IgD-negative memory B cell (primary cell): Measurements from ENCODE around the gene PDIA5. TPM values are rescaled to one million over a fixed set of nuclear protein-coding genes. Genes with fewer than 3 reads are reported as not detected.

Experiments
- H3K27ac Mint-ChIP-seq, 3 donors: one replicate each; pipeline ENCODE4 v1.8.0; 2020 to 2022; ENCODE audit warnings: mild to moderate bottlenecking in 3 of 3, mixed read lengths in 3 of 3, moderate library complexity in 1 of 3
- H3K27me3 Mint-ChIP-seq: one replicate; pipeline ENCODE4 v1.8.0; 2021; ENCODE audit warnings: mixed read lengths
- H3K36me3 Mint-ChIP-seq: one replicate; pipeline ENCODE4 v1.8.0; 2020; ENCODE audit warnings: mild to moderate bottlenecking, mixed read lengths
- H3K4me1 Mint-ChIP-seq, 3 donors: one replicate each; pipeline ENCODE4 v1.8.0; 2020 to 2022; ENCODE audit warnings: mixed read lengths in 3 of 3, mild to moderate bottlenecking in 1 of 3
- H3K4me3 Mint-ChIP-seq, 4 donors: one replicate each; pipeline ENCODE4 v1.8.0; 2020 to 2022; ENCODE audit warnings: mild to moderate bottlenecking in 4 of 4, mixed read lengths in 4 of 4, moderate library complexity in 3 of 4
- H3K9me3 Mint-ChIP-seq, 3 donors: one replicate each; pipeline ENCODE4 v1.8.0; 2020 to 2021; ENCODE audit warnings: mixed read lengths in 3 of 3, mild to moderate bottlenecking in 1 of 3
- polyA plus RNA-seq: library from polyadenylated mRNA; unstranded; fragments of 300-500 nt; fragmentation: Illumina TruSeq; gene quantifications from one replicate; pipeline ENCODE4 v1.2.3, GENCODE V29; 2021

PDIA5 gene
- polyA plus RNA-seq, 1 donor from 2014 or later: 4.2 TPM

GRCh38 chr3:123157209-123157597 lies 90.4 kb downstream of the PDIA5 start:
- no peaks in the 10 kb centered on the region for H3K27me3 Mint-ChIP-seq
- no peak overlapping the region for H3K27ac Mint-ChIP-seq
- peaks cover 5% of the 10 kb centered on the region for H3K36me3 Mint-ChIP-seq
- H3K4me3 Mint-ChIP-seq: no peak overlapping the region
- H3K9me3 Mint-ChIP-seq: no peaks in the 10 kb centered on the region
- peaks cover 0 to 4% (median 1%) of the 10 kb centered on the region in 3 donors for H3K4me1 Mint-ChIP-seq

GRCh38 chr3:123157598-123158287 lies 90.9 kb downstream of the PDIA5 start:
- H3K27ac Mint-ChIP-seq: no peak overlapping the region
- H3K4me1 Mint-ChIP-seq: peaks cover 0 to 4% (median 0%) of the 10 kb centered on the region in 3 donors
- peaks cover 8% of the 10 kb centered on the region for H3K36me3 Mint-ChIP-seq
- H3K9me3 Mint-ChIP-seq: no peaks in the 10 kb centered on the region
- H3K4me3 Mint-ChIP-seq: no peak overlapping the region
- H3K27me3 Mint-ChIP-seq: no peaks in the 10 kb centered on the region

DNA sequence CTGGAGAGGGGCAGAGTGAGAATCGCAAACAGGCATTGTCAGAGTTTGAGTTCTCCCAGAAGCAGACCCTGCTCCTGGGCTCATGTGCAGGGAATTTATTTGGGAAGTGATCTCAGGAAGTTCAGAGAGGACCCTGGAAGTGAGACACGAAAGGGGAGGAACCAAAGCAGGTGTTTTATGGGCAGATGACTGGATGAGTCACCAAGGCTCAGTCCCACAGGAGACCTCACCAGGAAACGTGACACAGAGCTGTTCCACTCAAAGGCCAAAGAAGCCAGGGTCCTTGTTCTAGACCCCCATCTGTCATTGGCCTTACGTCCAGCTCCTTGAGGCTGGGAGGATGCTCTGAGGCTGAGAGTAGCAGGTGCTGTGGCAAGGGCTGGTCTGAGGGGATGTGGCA lies 91.5 kb downstream of the PDIA5 start:
- Mint-ChIP-seq H3K36me3 (peaks cover 8% of the 10 kb centered on the region), H3K27ac (no peak overlapping the region), H3K4me1 (peaks cover 0 to 4% (median 0%) of the 10 kb centered on the region in 3 donors), H3K9me3 (no peaks in the 10 kb centered on the region), H3K4me3 (no peak overlapping the region), H3K27me3 (no peaks in the 10 kb centered on the region)

GRCh38 chr3:123158899-123159390 lies 92.1 kb downstream of the PDIA5 start:
- peaks cover 0 to 4% (median 0%) of the 10 kb centered on the region in 3 donors for H3K4me1 Mint-ChIP-seq

DNA sequence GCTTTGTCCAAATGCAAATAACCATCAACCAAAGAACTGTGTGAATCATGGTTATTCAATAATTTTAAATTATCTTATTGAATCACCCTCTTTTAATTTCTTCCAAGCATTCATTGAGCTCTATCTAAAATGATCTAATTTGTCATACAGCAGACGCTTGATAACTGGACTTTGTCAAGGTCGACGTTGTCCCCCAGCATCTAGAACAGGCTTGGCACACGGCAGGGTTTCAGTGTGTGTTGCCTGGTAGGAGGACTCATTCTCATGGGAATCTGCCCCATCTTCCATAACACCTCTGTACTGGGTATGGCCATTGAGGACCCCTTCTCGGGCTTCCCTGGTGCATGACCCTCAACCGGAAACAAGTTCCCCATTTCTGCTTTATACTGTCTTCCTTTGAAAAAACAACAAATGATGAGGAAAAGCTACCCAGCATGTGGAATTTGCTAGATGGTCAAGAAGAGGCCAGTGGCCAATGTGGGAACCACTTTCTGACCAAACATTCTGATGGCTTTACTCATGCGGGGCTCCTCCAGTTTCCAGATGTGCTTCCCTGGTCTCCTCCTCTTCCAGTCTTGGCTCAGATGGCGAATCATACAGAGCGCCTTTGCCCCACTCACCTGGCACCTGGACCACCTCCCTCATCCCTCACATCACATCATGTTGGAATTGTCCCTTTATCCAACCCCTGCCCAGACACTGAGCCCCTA lies 93.3 kb downstream of the PDIA5 start:
- H3K9me3 Mint-ChIP-seq: peaks cover 0 to 4% (median 3%) of the 10 kb centered on the region in 3 donors
- H3K4me3 Mint-ChIP-seq: no peak overlapping the region
- no peaks in the 10 kb centered on the region for H3K4me1 Mint-ChIP-seq
- no peak overlapping the region for H3K27ac Mint-ChIP-seq
- H3K36me3 Mint-ChIP-seq: peaks cover 16% of the 10 kb centered on the region
- no peaks in the 10 kb centered on the region for H3K27me3 Mint-ChIP-seq

More at GRCh38 chr3:123158899-123159390, 92.1 kb downstream of the PDIA5 start:
- Mint-ChIP-seq H3K4me3 (no peak overlapping the region), H3K27me3 (no peaks in the 10 kb centered on the region), H3K27ac (no peak overlapping the region), H3K9me3 (no peaks in the 10 kb centered on the region), H3K36me3 (peaks cover 12% of the 10 kb centered on the region)

- H3K9me3 Mint-ChIP-seq: peaks cover 0 to 5% (median 3%) of the 10 kb centered on the region in 3 donors
These were observed 94.3 kb downstream of the PDIA5 start for GRCh38 chr3:123161167-123161566.

DNA sequence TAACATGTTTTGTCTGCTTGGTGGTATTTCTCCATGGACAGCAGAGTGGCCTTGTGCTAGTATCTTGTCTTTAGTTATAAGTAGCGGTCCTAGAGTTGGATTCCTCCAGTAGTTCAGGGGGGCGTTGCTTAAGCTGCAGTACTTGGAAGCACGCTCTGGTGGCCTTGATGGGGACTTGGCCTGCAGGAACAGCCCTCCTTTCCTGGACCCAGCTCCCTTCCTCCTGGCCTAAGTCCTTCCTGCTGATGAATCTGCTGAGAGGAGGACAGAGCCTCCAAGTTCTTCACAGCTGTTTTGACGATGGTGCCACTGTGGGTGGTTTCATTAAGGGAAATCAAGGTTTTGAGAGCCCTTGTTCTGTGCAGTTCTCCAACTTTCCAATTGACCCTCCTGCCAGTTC lies 96.3 kb downstream of the PDIA5 start:
- Mint-ChIP-seq H3K4me1 (no peaks in the 10 kb centered on the region), H3K36me3 (peaks cover 24% of the 10 kb centered on the region), H3K27me3 (no peaks in the 10 kb centered on the region), H3K4me3 (no peak overlapping the region), H3K9me3 (peaks cover 0 to 10% (median 4%) of the 10 kb centered on the region in 3 donors), H3K27ac (no peak overlapping the region)

More at GRCh38 chr3:123161167-123161566, 94.3 kb downstream of the PDIA5 start:
- Mint-ChIP-seq H3K27ac (no peak overlapping the region), H3K36me3 (peaks cover 17% of the 10 kb centered on the region), H3K4me3 (no peak overlapping the region), H3K4me1 (no peaks in the 10 kb centered on the region), H3K27me3 (no peaks in the 10 kb centered on the region)

DNA sequence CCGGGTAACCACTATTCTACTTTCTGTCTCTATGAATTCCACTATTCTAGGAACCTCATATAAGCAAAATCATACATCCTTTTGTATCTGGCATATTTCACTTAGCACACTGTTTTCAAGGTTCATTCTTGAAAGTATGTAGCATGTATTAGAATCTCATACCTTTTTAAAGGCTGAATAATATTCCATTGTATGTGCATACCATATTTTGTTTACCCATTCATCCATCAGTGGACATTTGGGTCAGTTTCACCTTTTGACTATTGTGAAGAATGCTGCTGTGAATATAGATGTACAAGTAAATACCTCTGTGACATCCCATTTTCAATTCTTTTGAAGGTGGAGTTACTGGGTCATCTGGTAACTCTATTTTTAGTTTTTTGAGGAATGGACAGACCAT lies 98.3 kb downstream of the PDIA5 start:
- Mint-ChIP-seq H3K4me3 (no peak overlapping the region), H3K36me3 (peaks cover 22% of the 10 kb centered on the region), H3K27ac (no peak overlapping the region), H3K4me1 (no peaks in the 10 kb centered on the region), H3K27me3 (no peaks in the 10 kb centered on the region), H3K9me3 (peaks cover 0 to 10% (median 4%) of the 10 kb centered on the region in 3 donors)

- peaks cover 0 to 10% (median 4%) of the 10 kb centered on the region in 3 donors for H3K9me3 Mint-ChIP-seq
- H3K27me3 Mint-ChIP-seq: no peaks in the 10 kb centered on the region
- no peak overlapping the region for H3K4me3 Mint-ChIP-seq
These were observed 100.9 kb downstream of the PDIA5 start for GRCh38 chr3:123167686-123168085.

DNA sequence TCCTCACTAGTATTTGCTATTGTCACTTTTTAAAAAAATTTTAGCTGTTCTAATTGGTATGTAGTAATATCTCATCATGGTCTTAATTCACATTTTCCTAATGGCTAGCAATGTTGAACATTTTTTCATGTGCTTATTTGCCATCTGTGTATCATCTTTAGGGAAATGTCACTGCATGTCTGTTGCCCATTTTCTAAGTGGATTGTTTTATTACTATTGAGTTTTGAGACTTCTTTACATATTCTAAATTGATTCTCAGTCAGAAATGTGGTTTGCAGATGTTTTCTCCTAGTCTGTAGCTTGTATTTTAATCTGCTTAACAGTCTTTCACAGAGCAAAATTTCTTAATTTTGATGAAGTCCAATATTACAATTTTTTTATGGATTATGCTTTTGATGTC lies 101.3 kb downstream of the PDIA5 start:
- Mint-ChIP-seq H3K4me3 (no peak overlapping the region), H3K27me3 (no peaks in the 10 kb centered on the region), H3K9me3 (peaks cover 0 to 10% (median 4%) of the 10 kb centered on the region in 3 donors), H3K27ac (no peak overlapping the region), H3K36me3 (peaks cover 16% of the 10 kb centered on the region), H3K4me1 (no peaks in the 10 kb centered on the region)

More at GRCh38 chr3:123167686-123168085, 100.9 kb downstream of the PDIA5 start:
- H3K4me1 Mint-ChIP-seq: no peaks in the 10 kb centered on the region
- H3K36me3 Mint-ChIP-seq: peaks cover 16% of the 10 kb centered on the region
- no peak overlapping the region for H3K27ac Mint-ChIP-seq

- no peak overlapping the region for H3K4me3 Mint-ChIP-seq
- H3K9me3 Mint-ChIP-seq: peaks cover 0 to 10% (median 4%) of the 10 kb centered on the region in 3 donors
- H3K36me3 Mint-ChIP-seq: peaks cover 15% of the 10 kb centered on the region
- no peaks in the 10 kb centered on the region for H3K27me3 Mint-ChIP-seq
- no peaks in the 10 kb centered on the region for H3K4me1 Mint-ChIP-seq
- no peak overlapping the region for H3K27ac Mint-ChIP-seq
These were observed 101.8 kb downstream of the PDIA5 start for GRCh38 chr3:123168605-123169004.

DNA sequence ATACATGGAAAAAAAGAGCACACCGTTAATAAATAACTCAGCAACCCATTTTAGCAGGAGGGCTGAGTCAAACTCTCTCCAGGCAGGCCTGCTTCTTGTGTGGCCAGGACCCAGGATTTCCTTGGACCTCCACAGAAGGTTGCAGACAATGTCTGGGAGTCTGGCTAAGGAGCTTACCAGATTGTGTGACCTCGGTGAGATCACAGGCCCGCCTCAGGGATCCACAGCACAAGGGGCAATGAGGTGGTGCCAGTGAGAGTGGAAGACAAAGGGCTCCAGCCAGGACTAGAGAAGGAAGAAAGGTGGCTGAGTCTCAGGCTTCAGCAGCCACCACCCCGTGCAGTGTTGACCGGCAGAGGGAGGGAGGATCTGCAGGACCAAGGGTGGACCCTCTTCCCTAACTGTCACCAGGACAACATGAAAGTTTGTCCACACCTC lies 102.7 kb downstream of the PDIA5 start:
- Mint-ChIP-seq H3K27ac (no peak overlapping the region), H3K4me3 (peak overlapping the region in 1 of 4 donors; percentile 34), H3K4me1 (no peaks in the 10 kb centered on the region), H3K36me3 (peaks cover 11% of the 10 kb centered on the region), H3K9me3 (peaks cover 0 to 10% (median 4%) of the 10 kb centered on the region in 3 donors), H3K27me3 (no peaks in the 10 kb centered on the region)

DNA sequence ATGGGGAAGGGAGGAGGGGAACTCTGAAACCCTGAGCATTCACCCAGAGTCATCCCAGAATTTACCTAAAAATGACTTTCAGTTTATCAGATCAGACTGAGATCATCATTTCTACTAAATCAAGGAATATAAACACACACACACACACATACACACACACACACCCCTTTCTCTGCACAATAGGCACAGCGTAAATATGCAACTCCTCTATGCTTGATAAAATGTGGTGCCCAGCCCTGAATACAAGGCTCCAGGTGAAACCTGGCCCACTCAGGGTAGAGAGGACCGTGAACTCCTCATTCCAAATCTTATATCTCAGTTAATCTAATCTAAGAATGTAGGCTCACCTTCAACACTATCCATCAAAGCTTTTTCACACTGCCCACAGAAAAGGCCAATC lies 103.1 kb downstream of the PDIA5 start:
- Mint-ChIP-seq H3K9me3 (peaks cover 0 to 8% (median 3%) of the 10 kb centered on the region in 3 donors), H3K27ac (no peak overlapping the region), H3K36me3 (peaks cover 9% of the 10 kb centered on the region), H3K4me3 (no peak overlapping the region), H3K4me1 (no peaks in the 10 kb centered on the region), H3K27me3 (no peaks in the 10 kb centered on the region)

DNA sequence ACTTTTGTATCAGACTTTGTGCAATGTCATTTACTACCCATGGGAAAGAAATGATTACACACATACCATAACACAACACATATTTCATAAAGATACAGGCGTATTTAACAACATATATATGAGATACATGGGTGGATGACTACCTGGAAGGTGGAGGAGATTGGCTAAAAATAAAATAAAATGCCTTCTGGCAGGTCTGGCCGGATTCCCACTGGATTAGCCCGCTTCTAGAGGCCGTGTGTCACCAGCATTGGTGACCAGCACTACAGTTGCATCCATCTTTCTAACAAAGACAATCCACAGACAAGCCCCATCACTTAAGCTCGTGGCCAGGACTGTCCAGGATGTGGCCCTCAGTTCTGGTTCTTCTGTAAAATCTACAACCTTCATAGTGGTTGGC lies 114.0 kb downstream of the PDIA5 start:
- Mint-ChIP-seq H3K4me3 (peak overlapping the region in 1 of 4 donors; percentile 49), H3K36me3 (peaks cover 4% of the 10 kb centered on the region), H3K27me3 (no peaks in the 10 kb centered on the region), H3K27ac (no peak overlapping the region), H3K9me3 (peaks cover 0 to 8% (median 7%) of the 10 kb centered on the region in 3 donors), H3K4me1 (no peaks in the 10 kb centered on the region)

GRCh38 chr3:123186695-123187094 lies 119.9 kb downstream of the PDIA5 start:
- Mint-ChIP-seq H3K9me3 (peaks cover 0 to 9% (median 6%) of the 10 kb centered on the region in 3 donors), H3K4me3 (no peak overlapping the region), H3K36me3 (peaks cover 2% of the 10 kb centered on the region), H3K27me3 (no peaks in the 10 kb centered on the region), H3K27ac (no peak overlapping the region), H3K4me1 (no peaks in the 10 kb centered on the region)
